Fibroblast of villous mesenchyme (primary cell): Measurements from ENCODE around the gene AHNAK2. TPM values are rescaled to one million over a fixed set of nuclear protein-coding genes. Genes with fewer than 3 reads are reported as not detected.
"Not testable (repeated sequence)": the region's sequence is repeated elsewhere in the genome, so short reads cannot be mapped to it uniquely, and the experiment has no call there.

Experiments used
- DNase-seq: peaks from one replicate; pipeline ENCODE4 v3.0.0-alpha.2; 2010; ENCODE audit warnings: low read depth
- H3K4me3 ChIP-seq: 2 replicates; pipeline ENCODE4 v1.5.1; 2011; ENCODE audit warnings: low read depth, mild to moderate bottlenecking, low read length
- total RNA-seq: library from RNA; depleted of rRNA; stranded (reverse); fragments of >200 nt; gene quantifications from 2 replicates; pipeline ENCODE4 v1.2.3, GENCODE V29; 2012
- TF ChIP-seq, protein P1 (sequence below): IDR thresholded peaks from 2 replicates; pipeline ENCODE4 v1.5.1; 2012; ENCODE audit warnings: low read depth, mild to moderate bottlenecking, low read length; ENCODE audit not compliant: insufficient read depth

AHNAK2 gene
- 32.2 and 32.4 TPM in 2 replicates for total RNA-seq

DNA sequence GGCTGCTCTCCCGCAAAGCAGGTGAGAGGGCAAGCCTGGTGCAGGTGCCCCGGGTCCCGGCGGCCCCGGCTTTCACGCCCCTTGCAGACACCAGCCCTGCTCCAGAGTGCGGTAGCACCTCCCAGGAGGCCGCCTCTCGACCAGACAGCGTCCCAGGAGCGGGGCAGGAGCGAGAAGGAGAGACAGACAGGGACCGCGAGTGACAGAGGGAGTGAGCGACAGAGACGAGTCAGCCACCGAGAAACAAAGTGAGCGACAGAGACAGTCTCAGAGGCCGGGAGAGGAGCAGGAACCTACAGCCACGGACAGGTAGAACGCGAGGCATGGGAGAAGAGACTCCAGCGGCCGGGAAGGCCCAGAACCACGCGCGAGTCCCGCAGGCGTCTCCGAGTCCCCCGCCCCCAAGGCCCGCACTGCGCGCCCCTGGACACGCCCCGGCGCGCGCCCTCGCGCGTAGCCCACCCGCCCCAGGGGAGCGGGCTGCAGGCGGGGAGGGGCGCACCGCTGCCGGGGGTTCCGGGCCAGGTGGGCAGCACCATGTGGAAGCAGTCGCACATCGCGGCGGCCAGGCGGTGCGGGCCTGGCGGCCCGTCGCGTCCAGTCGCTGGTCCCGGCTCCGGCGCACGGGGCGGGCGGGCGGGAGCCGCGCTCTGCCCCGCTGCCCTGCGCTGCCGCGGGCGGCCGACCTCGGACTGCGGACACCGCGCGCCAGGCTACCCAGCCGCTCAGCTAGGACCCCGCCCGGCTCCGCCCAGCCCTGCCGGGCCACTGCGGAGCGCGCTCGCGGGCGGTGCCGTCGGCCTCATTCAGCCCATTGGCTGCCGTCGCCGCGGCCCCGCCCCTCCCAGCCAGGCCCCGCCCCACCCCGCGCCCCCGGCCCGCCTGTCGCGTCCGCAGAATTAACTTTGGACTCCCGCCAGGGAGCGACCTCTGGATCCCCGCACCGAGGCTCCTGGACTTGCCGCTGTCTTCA is at the start of gene AHNAK2:
AHNAK2 (minus strand) TSS at position 694 of the 973 bp plus-strand sequence; CDS start at position 557, 137 bp downstream.
- TF ChIP-seq, protein P1, sequence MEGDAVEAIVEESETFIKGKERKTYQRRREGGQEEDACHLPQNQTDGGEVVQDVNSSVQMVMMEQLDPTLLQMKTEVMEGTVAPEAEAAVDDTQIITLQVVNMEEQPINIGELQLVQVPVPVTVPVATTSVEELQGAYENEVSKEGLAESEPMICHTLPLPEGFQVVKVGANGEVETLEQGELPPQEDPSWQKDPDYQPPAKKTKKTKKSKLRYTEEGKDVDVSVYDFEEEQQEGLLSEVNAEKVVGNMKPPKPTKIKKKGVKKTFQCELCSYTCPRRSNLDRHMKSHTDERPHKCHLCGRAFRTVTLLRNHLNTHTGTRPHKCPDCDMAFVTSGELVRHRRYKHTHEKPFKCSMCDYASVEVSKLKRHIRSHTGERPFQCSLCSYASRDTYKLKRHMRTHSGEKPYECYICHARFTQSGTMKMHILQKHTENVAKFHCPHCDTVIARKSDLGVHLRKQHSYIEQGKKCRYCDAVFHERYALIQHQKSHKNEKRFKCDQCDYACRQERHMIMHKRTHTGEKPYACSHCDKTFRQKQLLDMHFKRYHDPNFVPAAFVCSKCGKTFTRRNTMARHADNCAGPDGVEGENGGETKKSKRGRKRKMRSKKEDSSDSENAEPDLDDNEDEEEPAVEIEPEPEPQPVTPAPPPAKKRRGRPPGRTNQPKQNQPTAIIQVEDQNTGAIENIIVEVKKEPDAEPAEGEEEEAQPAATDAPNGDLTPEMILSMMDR, result no peak
- H3K4me3 ChIP-seq, result peak within 1 kb of the TSS; percentile 59
- peak; percentile 77 for DNase-seq

DNA sequence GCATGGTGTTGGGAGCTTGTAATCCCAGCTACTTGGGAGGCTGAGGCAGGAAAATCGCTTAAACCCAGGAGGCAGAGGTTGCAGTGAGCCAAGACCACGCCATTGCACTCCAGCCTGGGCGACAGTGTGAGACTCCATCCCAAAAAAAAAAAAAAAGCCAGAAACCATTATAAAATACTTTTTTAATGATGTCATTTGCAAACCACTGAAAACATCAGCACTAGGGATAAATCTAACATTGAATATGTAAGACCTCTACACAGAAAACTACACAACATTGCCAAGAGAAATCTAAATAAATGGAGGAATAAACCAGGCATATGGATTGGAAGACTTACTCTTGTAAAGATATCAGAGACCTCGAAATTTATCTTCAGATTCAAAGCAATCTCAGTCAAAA is 49.5 kb upstream of the AHNAK2 start:
- not testable (repeated sequence) for H3K4me3 ChIP-seq, DNase-seq

DNA sequence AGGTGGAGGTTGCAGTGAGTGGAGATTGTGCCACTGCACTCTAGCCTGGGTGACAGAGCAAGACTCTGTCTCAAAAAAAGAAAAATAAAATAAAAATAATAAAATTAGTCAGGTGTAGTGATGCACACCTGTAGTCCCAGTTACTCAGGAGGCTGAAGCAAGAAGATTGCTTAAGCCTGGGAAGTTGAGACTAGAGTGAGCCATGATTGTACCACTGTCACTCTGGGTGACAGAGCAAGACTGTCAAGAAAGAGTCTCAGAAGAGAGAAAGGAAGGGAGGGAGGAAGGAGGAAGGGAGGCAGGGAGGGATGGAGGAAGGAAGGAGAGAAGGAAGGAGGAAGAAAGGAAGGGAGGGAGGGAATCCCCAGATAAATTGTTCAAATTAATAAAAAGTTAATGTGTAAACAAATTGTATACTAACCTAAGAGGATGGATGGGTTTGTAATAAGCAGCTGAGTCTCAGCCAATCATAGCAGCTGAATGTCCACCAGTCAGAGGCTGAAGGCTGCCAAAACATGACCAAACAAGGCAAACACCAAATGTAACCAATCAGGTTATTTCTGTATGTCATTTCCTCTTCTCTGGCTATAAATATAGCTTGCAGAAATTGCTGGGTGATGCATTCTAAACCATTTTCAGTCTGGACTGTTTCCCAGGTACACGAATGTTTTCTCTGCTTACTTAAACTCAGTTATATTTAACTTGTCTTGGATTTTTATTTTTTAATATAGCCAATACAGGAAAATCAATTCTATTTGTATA is 48.8 kb upstream of the AHNAK2 start:
- TF ChIP-seq, protein P1, result no peak
- no peak overlapping the region for H3K4me3 ChIP-seq
- no peak for DNase-seq

DNA sequence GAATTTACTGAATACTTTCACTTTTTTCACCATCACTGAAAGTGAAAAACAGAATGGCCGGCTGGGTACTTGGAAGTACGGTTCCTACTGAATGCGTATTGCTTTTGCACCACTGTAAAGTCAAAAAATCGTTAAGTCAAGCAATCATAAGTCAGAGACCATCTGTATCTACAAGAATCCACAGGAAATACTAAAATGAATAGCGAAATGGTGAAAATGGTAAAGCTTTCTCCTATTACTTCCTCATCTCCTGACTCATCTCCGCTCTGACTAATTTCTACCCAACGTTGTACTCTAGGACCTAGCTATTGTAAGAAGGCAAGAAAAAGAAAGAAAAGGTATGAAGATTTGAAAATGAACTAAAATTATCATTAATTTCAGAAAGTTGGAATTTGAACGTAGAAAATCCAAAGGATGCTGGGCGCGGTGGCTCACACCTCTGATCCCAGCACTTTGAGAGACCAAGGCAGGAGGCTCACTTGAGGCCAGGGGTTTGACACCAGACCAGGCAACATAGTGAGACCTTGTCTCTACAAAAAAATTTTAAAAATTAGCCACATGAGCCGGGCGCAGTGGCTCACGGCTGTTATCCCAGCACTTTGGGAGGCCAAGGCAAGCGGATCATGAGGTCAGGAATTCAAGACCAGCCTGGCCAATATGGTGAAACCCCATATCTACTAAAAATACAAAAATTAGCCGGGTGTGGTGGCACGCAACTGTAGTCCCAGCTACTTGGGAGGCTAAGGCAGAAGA is 48.0 kb upstream of the AHNAK2 start:
- TF ChIP-seq, protein P1, result no peak
- H3K4me3 ChIP-seq, result no peak overlapping the region
- no peak for DNase-seq

DNA sequence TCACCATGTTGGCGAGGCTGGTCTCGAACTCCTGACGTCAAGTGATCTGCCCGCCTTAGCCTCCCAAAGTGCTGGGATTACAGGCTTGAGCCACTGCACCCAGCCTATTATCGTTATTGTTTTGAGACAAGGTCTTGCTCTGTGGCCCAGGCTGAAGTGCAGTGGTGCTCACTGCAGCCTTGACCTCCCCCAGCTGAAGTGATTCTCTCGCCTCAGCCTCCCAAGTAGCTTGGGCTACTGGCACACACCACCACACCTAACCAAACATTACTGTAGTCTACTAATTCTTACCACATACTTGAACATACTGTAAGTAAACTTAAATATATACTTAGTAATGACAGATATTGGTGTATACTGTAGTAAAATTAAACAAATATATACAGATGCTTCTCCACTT is 47.3 kb upstream of the AHNAK2 start:
- DNase-seq, result no peak
- H3K4me3 ChIP-seq, result no peak overlapping the region
- TF ChIP-seq, protein P1, result no peak

DNA sequence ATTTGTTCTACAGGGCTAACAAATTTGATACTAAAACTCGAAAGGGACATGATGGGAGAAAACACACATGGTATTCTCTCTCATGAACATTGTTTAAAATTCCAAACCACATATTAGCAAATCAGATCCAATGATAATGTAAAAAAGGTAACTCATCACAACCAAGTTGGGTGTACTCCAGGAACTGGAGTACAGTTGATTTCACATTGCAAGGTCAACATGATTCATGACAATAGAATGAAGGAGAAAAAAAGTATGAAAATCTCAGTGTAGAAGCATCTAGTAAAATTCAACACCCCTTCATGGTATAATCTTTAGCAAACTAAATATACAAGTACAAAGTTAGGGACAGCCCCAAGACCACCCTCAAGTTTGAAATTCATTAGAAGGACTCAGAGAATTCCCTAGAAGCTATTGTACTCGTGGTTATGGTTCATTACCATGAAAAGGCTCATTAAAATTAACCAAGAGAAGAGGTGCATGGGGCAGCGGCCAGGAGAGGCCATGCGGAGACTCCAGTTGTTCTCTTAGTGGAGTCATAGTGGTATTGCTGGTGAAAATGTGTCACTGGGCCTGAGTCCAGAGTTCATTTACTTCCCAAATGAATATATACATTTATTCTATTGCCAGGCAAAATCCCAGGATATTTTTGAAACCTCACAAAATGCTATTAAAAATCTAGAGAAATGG is 45.8 kb upstream of the AHNAK2 start:
- H3K4me3 ChIP-seq, result no peak overlapping the region
- peak; percentile 45 for DNase-seq

More for the DNA sequence above, 45.8 kb upstream of the AHNAK2 start:
- TF ChIP-seq, protein P1, result no peak
